Superior temporal gyrus (tissue), 1 donor: Measurements from ENCODE around the gene MAP2K2.

ENCODE experiments used
- DNase-seq: peaks from one replicate; pipeline ENCODE4 v3.0.0-alpha.2; 2016; ENCODE audit errors: extremely low spot score

MAP2K2 gene

DNA sequence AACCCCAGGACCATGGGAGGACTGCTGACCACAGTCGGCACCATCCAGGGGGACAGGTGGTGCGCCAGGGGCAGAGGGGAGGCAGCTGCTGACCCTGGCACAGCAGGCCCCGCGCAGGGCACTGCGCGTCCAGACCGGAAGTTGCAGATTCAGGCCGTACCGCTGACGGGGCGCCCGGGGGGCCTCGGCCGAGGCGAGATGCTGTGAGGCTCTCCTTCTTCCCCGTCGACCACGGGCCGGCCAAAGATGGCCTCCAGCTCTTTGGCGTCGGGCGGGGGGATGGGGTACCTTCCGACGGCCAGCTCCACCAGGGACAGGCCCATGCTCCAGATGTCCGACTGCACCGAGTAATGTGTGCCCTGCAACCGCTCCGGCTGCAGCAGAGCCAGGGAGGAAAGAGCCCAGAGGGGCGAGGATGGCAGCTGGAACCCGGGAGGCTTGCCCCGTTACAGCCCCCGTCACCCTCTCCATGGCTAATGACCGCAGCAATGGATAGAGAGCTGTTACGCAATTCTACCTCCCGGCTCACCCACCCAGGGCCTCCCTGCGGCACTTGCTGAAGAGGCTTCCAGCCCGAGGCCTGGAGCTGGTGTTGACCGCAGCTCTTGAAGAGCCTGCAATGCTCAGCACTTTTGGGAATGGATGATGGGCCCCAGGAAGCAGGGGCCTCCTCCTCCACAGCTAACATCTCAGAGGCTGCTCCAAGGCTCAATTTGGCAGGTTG lies 24.7 kb downstream of the MAP2K2 start:
- no peak for DNase-seq

DNA sequence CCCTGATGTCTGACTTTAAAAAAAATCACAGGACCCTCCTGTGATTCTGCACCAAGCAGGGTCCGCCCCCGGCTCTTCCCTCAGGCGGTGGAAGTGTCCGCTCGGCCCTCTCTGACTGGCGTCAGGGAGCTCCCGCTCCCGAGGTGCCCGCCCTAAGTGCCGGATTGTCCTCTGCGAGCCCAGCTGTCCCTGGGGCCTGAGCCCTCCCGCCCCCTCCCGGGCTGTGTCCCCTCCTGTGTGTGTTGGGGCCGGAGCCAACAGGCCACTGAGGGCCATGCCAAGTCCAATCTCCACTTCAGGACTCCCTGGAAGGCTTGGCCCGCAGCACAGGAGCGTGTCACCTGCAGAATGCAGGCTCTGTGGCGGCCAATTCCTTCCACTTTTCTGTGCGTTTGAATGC lies 25.4 kb downstream of the MAP2K2 start:
- no peak for DNase-seq

DNA sequence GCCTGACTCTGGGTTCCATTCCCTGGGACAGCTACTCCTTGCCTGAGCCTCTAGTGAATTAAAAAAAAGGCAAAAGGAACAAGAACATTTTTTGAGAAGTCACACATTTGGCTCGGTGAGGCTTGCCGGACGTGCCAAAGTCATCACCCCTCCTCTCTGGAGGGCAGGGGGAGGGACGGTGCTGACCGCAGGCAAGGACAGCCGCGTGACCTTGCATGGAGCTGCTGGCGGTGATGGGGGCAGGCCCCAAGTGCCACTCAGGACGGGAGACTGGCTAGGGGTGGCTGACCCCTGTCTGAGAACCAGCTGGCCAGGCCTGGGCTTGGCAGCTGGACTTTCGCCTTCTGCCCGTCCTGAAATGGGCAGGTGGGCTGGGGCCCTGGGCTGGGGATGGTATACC lies 26.4 kb downstream of the MAP2K2 start:
- DNase-seq = no peak

DNA sequence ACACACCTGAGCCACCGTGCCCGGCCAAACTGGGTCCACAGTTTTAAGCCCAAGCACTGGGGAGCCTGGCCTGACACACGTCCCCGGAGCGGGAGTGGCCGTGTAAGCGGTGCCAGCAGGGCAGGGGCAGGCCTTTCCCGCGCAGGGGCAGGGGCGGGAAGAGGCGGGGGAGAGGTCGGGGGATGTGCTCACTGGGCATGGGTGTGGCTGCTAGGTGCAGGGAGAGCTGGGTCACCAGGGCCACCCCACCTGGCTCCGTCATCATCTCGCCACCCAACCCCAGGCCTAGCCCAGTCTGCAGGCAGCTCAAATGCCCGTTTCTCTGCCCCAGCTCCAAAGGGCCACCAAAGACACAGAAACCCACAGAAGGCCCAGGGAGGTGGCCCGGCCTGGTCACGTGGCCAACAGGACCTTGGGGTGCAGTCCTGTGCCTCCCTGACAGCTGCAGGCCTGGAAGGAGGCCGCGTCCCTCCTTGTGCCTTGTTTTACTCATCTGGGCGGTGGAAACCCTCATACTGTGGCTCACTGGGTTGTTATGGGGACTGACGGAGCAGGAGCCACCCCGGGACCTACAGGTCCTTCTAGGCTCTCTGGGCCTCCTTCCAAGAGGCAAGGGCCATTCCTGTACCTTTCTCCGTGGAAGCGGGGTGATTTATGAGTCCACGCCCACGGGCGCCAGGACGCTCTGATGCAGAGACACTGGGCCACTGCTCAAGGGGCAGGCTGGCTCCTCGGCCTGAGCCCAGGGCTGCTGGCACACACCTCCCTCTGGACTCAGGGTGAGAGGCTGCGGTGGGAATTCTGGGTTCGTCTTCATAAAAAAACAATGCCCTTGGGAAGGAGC lies 27.7 kb downstream of the MAP2K2 start:
- no peak for DNase-seq

DNA sequence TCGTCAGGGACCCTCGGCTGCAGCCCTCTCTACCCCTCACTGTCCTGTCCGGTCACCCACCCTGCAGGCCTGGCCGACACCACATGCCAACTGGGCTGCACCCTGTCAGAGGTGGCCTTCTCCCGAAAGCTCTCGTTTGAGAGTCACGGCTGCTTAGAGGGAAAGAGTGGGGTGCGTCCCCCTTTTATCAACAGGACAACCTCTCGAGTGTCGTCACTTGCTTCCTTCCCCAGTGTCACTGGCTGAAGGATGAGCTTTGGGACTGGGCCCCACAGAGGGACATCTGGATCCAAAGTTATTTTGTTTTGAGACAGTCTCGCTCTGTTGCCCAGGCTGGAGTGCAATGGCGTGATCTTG lies 28.5 kb downstream of the MAP2K2 start:
- no peak for DNase-seq

DNA sequence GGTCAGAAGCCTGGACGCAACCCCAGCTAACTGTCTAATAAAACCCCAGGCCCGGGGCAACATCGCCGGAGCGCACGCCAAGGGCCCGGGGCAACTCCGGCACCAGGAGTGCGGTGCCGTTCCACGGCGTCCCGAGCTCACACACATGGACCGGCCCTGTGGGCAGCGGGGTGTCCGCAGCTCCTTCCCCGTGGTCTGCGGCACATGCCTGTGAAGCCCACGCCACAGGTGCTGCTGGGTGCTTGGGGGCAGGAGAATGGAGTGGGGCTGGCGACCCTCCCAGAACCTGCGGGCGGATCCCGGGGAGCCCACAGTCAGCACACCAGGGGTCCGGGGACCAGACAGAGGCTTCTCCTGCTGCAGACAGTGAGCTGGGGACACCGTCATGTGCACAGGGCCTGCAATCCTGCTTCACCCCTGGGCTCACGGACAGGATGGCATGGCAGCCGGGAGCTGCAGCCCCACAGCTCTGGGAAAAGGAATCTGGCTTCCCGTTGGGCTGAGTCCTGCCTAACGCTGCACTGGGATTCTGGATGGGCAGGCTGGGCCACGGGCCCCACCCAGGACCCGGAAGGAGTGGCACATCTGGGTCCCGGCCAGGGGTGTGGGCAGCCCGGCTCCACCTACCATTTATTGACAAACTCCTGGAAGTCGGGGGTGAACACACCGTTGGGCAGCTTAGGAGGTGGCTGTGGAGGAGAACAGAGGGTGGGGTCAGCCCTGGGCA lies 29.0 kb downstream of the MAP2K2 start:
- no peak for DNase-seq

DNA sequence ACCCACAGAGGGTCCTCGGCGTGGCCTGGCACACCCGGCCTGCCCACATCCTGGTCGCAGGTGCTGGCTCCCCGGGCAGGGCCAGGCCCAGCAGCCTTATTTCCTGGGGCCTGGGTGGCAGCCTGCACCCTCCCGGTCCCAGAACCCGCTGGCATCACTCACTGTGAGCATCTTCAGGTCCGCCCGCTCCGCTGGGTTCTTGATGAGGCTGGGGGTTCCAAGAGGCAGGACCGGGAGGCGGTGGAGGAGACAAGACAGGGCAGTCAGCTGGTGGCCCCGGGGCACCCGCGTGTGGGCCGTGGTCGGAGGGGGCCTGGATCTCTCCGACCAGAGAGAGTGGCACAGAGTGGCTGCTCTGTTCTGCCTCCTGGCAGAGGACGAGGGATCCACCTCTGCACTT lies 29.6 kb downstream of the MAP2K2 start:
- DNase-seq = no peak

DNA sequence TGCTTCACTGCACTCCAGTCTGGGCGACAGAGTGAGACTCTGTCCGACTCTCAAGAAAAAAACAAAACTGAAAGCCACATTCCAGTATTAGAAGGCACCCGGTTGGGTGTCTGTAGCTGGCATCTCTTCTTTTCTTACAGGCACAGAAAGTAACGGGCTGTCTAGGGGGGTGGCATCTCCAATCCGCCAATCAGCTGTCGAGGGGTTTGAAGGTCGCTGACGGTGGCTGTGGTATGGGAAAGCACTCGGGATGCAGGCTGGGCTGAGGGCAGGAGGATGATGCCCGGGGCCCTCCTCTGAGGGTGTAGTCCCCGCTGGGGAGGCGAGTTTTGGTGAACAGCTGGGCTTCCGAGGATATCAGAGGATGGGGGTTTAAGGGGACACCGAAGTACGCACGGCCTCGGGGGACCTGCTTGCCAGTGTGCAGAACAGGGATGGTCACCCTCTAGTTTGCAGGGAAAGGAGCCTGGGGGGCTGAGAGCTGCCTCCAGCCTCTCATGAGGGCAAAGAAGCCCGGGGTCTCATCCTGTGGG lies 30.2 kb downstream of the MAP2K2 start:
- DNase-seq = no peak

DNA sequence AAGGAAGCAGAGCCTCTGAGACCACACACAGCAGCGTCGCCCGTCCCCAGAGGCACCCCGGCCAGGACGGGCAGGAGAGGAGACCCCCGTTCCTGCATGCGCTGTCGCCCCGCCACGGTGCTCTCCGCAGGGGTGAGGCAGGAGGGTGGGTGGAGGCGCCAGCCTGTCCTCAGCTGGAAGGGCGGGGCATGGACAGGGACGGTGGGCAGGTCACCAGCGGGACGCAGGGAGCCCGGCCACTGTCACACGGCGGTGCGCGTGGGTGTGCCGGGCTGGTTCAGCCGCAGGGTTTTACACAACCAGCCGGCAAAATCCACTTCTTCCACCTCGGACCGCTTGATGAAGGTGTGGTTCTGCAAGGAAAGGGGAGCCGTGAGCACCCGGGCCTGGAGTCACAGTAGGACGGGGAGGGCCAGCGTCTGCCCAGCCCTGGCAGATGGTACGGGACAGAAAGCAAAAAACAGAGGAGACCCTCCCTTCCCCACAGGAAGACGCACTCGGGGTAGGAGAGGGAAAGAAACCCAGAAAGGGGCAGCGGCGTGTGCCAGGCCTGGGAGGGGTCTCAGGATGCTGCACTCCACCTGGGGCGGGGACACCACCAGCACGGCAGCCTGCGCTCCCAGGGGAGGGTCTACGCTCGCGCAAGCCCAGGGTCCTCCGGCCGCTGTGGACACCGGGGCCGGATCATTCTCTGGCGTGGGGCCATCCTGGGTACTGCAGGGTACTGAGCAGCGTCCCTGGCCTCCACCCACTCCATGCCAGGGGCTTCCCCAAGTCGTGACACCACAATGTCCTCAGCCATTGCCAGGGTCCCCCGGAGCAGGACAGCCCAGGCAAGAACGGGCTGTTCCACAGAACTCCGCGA lies 33.3 kb downstream of the MAP2K2 start:
- DNase-seq = no peak

DNA sequence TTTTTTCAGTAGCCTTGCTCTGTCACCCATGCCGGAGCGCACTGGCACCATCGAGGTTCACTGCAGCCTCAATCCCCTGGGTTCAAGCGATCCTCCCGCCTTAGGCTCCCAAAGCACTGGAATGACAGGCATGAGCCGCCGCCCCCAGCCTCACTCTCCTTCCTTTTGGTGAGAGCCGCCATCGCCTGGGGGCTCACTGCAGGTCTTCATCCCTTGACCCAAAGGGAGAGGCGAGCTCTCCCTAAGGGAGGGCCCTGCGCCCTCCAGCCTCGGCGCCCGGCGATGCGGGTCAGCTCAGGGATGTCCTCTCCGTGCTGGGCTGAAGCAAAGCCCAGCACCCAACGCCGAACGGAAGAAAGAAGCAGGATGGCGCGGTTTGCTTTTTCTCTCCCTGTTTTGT lies 34.0 kb downstream of the MAP2K2 start:
- no peak for DNase-seq

DNA sequence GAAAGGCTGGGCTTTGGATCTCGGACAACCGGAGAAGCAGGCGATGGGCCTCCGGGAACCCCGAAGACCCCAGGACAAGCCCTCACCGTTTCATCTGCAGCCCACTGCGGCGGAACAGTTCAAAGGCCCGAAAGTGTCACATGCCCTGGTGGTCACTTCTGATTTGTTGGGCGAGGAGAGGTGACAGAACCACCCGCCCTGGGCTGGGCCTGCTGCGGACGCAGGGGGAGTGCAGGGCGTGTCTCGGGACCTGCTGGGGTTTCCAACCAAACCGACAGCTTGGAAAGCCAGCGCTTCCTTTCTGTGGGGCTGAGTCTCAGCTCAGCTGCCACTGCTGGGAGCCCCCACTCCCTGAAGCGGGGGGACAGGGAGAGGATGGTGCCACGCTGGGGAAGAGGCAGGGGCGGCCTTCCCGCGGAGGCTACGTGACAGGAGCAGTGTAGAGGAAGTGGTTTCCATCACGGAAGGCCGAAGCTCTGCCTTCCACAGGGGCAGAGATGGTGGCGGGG lies 34.5 kb downstream of the MAP2K2 start:
- DNase-seq = no peak

DNA sequence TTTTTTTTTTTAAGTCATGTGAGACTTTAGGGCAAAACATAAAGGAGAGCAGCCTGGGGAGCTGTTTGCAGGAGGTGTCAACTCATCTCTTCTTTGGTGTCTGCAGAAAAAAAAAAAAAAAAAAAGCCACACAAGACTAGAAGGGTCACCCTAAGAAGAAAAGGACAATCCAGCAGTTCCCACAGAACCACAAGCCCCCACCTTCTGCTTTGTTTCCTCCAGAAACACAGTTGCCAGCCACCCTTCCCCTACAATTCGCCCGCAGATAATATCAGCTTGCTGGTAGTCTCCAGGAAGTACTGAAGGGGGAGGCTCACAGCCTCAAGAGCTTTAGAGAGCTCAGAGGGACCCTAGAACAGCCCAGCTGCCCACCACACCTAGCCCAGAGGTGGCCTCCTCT lies 34.9 kb downstream of the MAP2K2 start:
- no peak for DNase-seq

DNA sequence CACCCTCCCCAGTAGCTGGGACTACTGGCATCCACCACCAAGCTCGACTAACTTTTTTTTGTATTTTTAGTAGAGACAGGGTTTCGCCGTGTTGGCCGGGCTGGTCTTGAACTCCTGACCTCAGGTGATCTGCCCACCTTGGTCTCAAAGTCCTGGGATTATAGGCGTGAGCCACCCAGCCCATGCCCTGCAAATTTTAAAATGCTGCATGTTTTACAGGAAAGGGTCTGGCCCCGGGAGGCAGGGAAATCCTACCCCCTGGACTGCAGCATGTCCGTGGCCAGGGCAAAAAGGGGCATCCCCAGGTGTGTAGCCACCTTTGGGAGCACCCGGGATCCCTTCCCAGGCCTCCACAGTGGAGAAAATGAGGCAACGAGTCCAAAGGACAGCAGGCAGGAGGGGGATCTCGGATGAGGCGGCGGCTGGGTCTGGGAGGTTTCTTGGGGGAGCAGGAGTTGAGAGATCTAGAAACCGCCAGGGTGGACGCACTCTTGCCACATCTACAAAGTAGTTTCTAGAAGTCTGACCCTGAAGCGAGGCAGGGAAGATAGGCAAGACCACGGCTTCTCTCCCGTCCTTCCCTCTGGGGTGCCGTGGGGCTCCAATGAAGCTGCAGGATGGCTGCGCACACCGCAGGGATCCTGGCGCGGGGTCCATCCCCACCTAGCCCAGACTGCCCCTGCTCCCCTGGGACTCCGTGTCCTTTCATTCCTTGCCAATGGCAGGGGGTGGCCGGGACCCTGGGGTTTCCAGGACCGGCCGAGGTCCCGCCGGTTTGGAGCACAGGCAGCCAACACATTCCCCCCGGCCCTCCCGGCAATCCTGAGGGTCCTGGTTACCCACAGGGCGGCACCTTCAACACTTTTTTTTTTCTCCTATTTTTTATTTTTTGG lies 35.9 kb downstream of the MAP2K2 start:
- no peak for DNase-seq

DNA sequence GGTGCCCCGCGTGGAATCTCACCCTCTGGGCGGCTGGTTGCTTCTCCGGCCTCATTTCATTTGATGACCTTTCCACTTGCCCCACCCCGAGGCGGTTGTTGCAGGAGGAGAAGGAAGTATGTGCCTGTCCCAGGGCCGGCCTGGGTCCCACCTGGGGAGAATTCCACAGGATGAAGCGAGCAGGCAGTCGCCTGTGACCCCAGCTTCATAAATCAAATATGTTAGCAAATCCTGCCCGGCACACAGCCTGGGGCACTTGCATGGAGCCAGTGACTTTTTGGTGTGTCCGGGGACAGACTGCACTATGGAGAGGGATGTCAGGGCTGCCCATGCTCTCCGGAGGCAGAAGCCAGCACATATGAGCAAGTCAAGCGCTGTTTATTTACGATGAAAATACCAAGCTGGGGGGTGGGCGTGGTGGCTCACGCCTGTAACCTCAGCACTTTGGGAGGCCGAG lies 37.5 kb downstream of the MAP2K2 start:
- no peak for DNase-seq

DNA sequence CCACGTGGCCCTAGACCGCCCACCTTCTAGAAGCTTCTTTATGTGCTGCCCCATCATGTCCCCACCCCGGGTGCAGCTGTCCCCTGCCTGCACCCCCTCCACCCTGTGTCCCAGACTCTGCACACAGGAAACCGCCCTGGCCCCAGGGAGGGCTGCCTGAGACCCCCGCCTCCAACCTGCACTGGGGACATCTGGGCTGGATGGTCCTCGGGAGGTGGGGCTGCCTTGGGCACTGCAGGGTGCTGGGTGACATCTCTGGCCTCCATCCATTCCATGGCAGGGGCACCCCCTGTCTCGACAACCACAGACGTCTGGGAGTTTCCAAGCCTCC lies 39.4 kb downstream of the MAP2K2 start:
- DNase-seq = no peak

DNA sequence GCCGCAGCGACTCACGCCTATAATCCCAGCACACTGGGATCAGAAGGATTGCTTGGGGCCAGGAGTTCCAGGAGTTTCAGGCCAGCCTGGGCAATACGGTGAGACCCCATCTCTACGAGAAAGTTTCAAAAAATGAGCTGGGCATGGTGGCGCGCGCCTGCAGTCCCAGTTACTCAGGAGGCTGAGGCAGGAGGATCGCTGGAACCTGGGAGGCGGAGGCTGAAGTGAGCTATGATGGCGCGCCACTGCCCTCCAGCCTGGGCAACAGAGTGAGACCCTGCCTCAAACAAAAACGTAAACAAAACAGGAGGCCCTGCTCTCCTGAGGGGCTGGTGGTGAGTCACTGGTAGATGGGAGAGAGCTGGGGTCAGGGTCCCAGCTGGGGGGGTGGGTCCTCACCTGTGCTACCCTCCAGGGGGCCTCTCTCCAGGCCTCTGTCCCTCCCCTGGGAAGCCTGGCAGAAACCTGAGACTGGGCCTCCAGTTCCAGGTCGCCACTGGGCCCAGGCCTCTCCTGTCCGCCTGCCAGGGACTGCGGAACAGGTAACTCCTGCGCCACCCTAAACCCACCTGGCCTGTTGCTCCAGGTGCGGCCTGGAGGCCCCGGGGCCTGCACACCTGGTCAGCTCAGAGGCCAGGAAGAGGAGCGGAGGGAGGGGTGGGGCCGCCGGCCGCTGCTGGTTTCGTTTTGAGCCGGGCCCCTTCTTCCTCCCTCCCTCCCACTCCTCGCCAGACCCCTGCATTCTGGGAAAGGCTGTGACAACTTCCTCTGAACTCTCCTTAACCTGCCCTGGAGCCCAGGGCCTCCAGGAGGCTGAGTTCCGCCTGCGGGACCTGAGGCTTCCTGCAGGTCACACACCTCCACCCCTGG lies 40.0 kb downstream of the MAP2K2 start:
- DNase-seq = no peak

DNA sequence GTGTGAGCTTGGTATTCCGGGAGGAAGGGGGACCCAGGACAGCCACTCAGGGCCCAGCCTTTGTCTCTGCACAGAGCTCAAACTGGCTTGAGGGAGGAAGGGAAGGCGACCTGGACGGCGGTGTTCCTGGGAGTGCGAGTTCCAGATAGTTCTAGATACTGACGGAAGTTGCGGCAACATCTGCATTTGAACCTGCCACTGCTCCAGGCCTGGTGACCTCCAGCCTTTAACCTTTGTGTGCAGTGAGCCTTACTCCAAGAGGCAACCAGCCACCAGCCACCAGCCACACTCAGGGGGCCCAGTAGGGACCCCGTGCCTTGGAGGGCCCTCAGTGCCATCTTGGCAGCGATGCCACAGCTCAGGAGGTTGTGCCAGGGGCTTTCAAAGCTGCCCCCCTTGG lies 41.8 kb downstream of the MAP2K2 start:
- DNase-seq = no peak

DNA sequence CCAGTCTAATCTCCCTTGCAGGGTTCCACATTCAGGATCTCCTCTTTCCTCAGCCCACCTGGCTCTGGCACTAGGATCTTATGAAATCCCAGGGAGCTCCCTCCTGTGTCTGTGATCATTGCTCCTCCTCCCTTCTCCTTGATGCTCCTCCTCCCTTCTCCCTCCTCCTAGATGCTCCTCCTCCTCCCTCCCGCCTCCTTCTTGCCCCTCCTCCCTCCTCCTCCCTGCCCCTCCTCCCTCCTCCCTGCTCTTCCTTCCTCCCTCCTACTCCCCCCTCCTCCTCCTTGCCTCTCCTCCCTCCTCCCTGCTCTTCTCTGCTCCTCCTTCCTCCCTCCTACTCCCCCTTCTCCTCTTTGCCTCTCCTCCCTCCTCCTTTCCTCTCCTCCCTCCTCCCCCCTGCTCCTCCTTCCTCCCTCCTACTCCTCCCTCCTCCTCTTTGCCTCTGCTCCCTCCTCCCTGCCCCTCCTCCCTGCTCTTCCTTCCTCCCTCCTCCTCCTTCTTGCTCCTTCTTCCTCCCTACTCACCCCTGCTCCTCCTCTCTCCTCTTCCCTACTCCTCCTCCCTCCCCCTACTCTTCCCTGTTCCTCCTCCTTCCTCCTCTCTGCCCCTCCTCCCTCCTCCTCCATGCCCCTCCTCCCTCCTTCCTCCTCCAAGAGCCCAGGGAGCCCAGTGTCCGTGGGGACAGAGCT lies 42.3 kb downstream of the MAP2K2 start:
- DNase-seq = no peak

DNA sequence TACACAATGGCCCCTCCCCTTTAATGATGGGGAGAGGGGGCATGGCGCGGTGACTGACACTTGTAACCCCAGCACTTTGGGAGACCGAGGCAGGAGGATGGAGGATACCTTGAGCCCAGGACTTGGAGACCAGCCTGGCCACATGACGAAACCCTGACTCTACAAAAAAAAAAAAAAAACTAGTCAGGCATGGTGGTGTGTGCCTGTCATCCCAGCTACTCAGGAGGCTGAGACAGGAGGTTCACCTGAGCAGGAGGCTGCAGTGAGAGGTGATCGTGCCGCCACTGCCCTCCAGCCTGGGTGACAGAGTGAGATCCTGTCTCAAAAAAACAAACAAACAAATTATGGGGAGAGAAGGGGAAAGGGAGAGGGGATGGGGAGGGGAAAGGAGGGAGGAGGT lies 43.4 kb downstream of the MAP2K2 start:
- DNase-seq = no peak
